HepG2 (cell line): Measurements from ENCODE around the gene RNASE12. TPM values are rescaled to one million over a fixed set of nuclear protein-coding genes. Genes with fewer than 3 reads are reported as not detected.

Experiments used
- AKAP8 ChIP-seq: sonication (generic); formaldehyde crosslinking; IDR thresholded peaks from 2 replicates; pipeline ENCODE4 v1.5.1; 2020; ENCODE audit warnings: mild to moderate bottlenecking, missing genetic modification reagents
- CREM ChIP-seq, 2 experiments: sonication (generic) in 1 of 2; formaldehyde crosslinking in 1 of 2; IDR thresholded peaks; 2 replicates each; pipeline versions ENCODE4 v1.4.0 to v1.6.1; 2016 to 2020; ENCODE audit warnings: antibody characterized with exemption in 1 of 2, mild to moderate bottlenecking in 1 of 2, missing genetic modification reagents in 1 of 2
- DDIT3 ChIP-seq: sonication (generic); formaldehyde crosslinking; IDR thresholded peaks from 2 replicates; pipeline ENCODE4 v1.4.0; 2020; ENCODE audit warnings: mild to moderate bottlenecking, missing genetic modification reagents
- ISX ChIP-seq: sonication (generic); formaldehyde crosslinking; conservative IDR thresholded peaks from 2 replicates; pipeline ENCODE4 v1.5.0; 2020; ENCODE audit warnings: missing genetic modification reagents
- KAT2B ChIP-seq: fragments of 150-350 bp; IDR thresholded peaks from 2 replicates; pipeline ENCODE4 v1.6.1; 2014; ENCODE audit warnings: low read depth, low read length, borderline replicate concordance
- NBN ChIP-seq: fragments of 450-650 bp; conservative IDR thresholded peaks from 2 replicates; pipeline ENCODE4 v1.6.1; 2017
- PHF21A ChIP-seq: sonication (generic); formaldehyde crosslinking; IDR thresholded peaks from 2 replicates; pipeline ENCODE4 v1.5.0; 2020; ENCODE audit warnings: mild to moderate bottlenecking, missing genetic modification reagents
- RELA ChIP-seq: sonication (generic); formaldehyde crosslinking; IDR thresholded peaks from 2 replicates; pipeline ENCODE4 v1.4.0; 2020; ENCODE audit warnings: missing genetic modification reagents
- TEAD3 ChIP-seq: optimal IDR thresholded peaks from 2 replicates; pipeline ENCODE3; 2016; ENCODE audit warnings: borderline replicate concordance
- ZNF121 ChIP-seq: sonication (generic); formaldehyde crosslinking; IDR thresholded peaks from 2 replicates; pipeline ENCODE4 v1.5.0; 2020; ENCODE audit warnings: mild to moderate bottlenecking, missing genetic modification reagents
- ZNF318 ChIP-seq: sonication (generic); formaldehyde crosslinking; IDR thresholded peaks from 2 replicates; pipeline ENCODE4 v1.4.0; 2020; ENCODE audit warnings: mild to moderate bottlenecking, missing genetic modification reagents
- ZNF556 ChIP-seq: sonication (generic); formaldehyde crosslinking; IDR thresholded peaks from 2 replicates; pipeline ENCODE4 v1.4.0; 2020; ENCODE audit warnings: mild to moderate bottlenecking, missing genetic modification reagents, borderline replicate concordance
- ZNF619 ChIP-seq: sonication (generic); formaldehyde crosslinking; IDR thresholded peaks from 2 replicates; pipeline ENCODE4 v1.4.0; 2020; ENCODE audit warnings: mild to moderate bottlenecking, missing genetic modification reagents
- ZNF792 ChIP-seq: IDR thresholded peaks from 2 replicates; pipeline ENCODE4 v1.6.1; 2016
- polyA plus RNA-seq, 8 experiments: library from polyadenylated mRNA; depleted of rRNA in 3 of 8; stranded (reverse) in 7 of 8; unstranded in 1 of 8; fragments of >200 nt; fragmentation: Illumina TruSeq in 4 of 8; extraction: Trizol in 4 of 8; gene quantifications; 2 replicates each; pipeline versions ENCODE4 v1.2.1 to v1.2.3, GENCODE V29; 2011 to 2016; ENCODE audit warnings: low read depth in 4 of 8, missing spikeins in 1 of 8, mixed read lengths in 1 of 8; ENCODE audit not compliant: insufficient read depth in 1 of 8
- total RNA-seq, 5 experiments: library from RNA; depleted of rRNA; stranded (reverse); fragments of >200 nt; fragmentation: Illumina TruSeq; extraction: Trizol; gene quantifications; 2 replicates each; pipeline ENCODE4 v1.2.3, GENCODE V29; 2016; ENCODE audit warnings: low read depth in 1 of 5
- TF ChIP-seq, protein P1 (sequence below): sonication (generic); formaldehyde crosslinking; IDR thresholded peaks from 2 replicates; pipeline ENCODE4 v1.4.0; 2020; ENCODE audit warnings: missing genetic modification reagents, borderline replicate concordance
- TF ChIP-seq, protein P2 (sequence below): sonication (generic); formaldehyde crosslinking; IDR thresholded peaks from 2 replicates; pipeline ENCODE4 v1.5.1; 2020; ENCODE audit warnings: missing genetic modification reagents, mild to moderate bottlenecking, borderline replicate concordance

The RNASE12 gene
- total and polyA plus RNA-seq, 2 of the 13 experiments (the other 11 are each of a cell fraction or from before 2014, with no cell fraction given), result not detected

GRCh38 chr14:20613094-20614037, 22.2 kb upstream of the RNASE12 start (continued):
- TF ChIP-seq ZNF318 (CRISPR knock-in tag) (no peak), AKAP8 (CRISPR knock-in tag) (no peak), NBN (no peak), ISX (0 out of 2 replicates have a peak, but pooled peaks have one; percentile 28), TEAD3 (peak; percentile 100), RELA (CRISPR knock-in tag) (no peak), ZNF556 (CRISPR knock-in tag) (peak; percentile 9; the same call in 1 of the 2 replicates), ZNF619 (CRISPR knock-in tag) (no peak; the same call in 1 of the 2 replicates), PHF21A (peak; percentile 94), ZNF121 (CRISPR knock-in tag) (peak; percentile 42; the same call in 1 of the 2 replicates), KAT2B (no peak), DDIT3 (CRISPR knock-in tag) (no peak), CREM (IDR thresholded peaks at IDR 0.05) (peak; percentile 60), CREM (CRISPR knock-in tag; IDR thresholded peaks at IDR 0.05) (no peak), ZNF792 (CRISPR knock-in tag) (peak; percentile 72)
- TF ChIP-seq, protein P1, sequence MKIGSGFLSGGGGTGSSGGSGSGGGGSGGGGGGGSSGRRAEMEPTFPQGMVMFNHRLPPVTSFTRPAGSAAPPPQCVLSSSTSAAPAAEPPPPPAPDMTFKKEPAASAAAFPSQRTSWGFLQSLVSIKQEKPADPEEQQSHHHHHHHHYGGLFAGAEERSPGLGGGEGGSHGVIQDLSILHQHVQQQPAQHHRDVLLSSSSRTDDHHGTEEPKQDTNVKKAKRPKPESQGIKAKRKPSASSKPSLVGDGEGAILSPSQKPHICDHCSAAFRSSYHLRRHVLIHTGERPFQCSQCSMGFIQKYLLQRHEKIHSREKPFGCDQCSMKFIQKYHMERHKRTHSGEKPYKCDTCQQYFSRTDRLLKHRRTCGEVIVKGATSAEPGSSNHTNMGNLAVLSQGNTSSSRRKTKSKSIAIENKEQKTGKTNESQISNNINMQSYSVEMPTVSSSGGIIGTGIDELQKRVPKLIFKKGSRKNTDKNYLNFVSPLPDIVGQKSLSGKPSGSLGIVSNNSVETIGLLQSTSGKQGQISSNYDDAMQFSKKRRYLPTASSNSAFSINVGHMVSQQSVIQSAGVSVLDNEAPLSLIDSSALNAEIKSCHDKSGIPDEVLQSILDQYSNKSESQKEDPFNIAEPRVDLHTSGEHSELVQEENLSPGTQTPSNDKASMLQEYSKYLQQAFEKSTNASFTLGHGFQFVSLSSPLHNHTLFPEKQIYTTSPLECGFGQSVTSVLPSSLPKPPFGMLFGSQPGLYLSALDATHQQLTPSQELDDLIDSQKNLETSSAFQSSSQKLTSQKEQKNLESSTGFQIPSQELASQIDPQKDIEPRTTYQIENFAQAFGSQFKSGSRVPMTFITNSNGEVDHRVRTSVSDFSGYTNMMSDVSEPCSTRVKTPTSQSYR (CRISPR knock-in tag), result no peak; the same call in 1 of the 2 replicates
- TF ChIP-seq, protein P2, sequence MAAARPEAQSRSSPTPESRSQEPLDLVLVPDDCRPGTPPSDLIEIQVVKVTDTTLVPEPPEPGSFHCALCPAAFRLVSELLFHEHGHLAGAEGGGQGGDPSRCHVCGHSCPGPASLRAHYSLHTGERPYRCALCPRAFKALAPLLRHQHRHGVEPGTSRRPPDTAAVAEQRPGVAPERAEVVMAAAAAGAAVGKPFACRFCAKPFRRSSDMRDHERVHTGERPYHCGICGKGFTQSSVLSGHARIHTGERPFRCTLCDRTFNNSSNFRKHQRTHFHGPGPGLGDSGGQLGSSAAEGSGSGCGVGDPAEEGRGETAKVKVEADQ, result peak; percentile 75; the same call in 1 of the 2 replicates
